Gastroesophageal sphincter (tissue), 4 donors: ENCODE data around the gene HEMK1. TPM values are rescaled to one million over a fixed set of nuclear protein-coding genes. Genes with fewer than 3 reads are reported as not detected.

Experiments
- ATAC-seq: fragments of 150-250 bp; one replicate; pipeline ENCODE4 v1.9.1; 2016; ENCODE audit warnings: mild to moderate bottlenecking, moderate library complexity
- H3K27ac ChIP-seq, 4 donors: fragments of 200-600 bp; sonication (generic) in 3 of 4; 1 replicate in 3 of 4; 2 replicates in 1 of 4; pipeline ENCODE4 v1.5.1; 2016 to 2019
- H3K27me3 ChIP-seq: fragments of 200-600 bp; sonication (generic); one replicate; pipeline ENCODE4 v1.5.1; 2019
- H3K36me3 ChIP-seq, 2 donors: fragments of 200-600 bp; sonication (generic); one replicate each; pipeline ENCODE4 v1.5.1; 2019; ENCODE audit warnings: control low read depth in 1 of 2
- H3K4me1 ChIP-seq, 3 donors: fragments of 200-600 bp; sonication (generic); 1 replicate in 2 of 3; 2 replicates in 1 of 3; pipeline ENCODE4 v1.5.1; 2016 to 2019; ENCODE audit warnings: control low read depth in 2 of 3
- H3K4me3 ChIP-seq, 2 donors: fragments of 200-600 bp; sonication (generic); one replicate each; pipeline ENCODE4 v1.5.1; 2019; ENCODE audit warnings: mild to moderate bottlenecking in 1 of 2, moderate library complexity in 1 of 2
- H3K9me3 ChIP-seq, 3 donors: fragments of 200-600 bp; sonication (generic); one replicate each; pipeline ENCODE4 v1.5.1; 2017 to 2019; ENCODE audit warnings: control low read depth in 2 of 3
- EP300 ChIP-seq: sonication (generic); formaldehyde crosslinking; IDR thresholded peaks from one replicate; pipeline ENCODE4 v1.6.1; 2017; ENCODE audit warnings: antibody characterized with exemption, mild to moderate bottlenecking
- POLR2A ChIP-seq, 2 donors: fragments of 450-650 bp; IDR thresholded peaks; one replicate each; pipeline ENCODE4 v1.6.1; 2017; ENCODE audit warnings: antibody characterized with exemption in 2 of 2, mild to moderate bottlenecking in 2 of 2, moderate library complexity in 1 of 2
- POLR2AphosphoS5 ChIP-seq: sonication (generic); formaldehyde crosslinking; IDR thresholded peaks from one replicate; pipeline ENCODE4 v1.6.1; 2017; ENCODE audit warnings: antibody characterized with exemption
- WGBS, 2 donors: methylation state at CpG; one replicate each; pipeline ENCODE4 v1.1.5; 2018; ENCODE audit warnings: low coverage in 1 of 2; 5-methylcytosine and 5-hydroxymethylcytosine counted together
- total RNA-seq, 4 donors: library from RNA; depleted of rRNA; stranded (reverse); fragments of >200 nt; gene quantifications; one replicate each; pipeline ENCODE4 v1.1.0, GENCODE V29; 2016
- TF ChIP-seq, protein P1 (sequence below), 4 experiments: fragments of 200-600 bp in 2 of 4; fragments of 450-650 bp in 2 of 4; sonication (generic) in 1 of 4; IDR thresholded peaks; one replicate each; pipeline ENCODE4 v1.5.1; 2017 to 2019; ENCODE audit warnings: antibody characterized with exemption in 4 of 4, mild to moderate bottlenecking in 2 of 4, moderate library complexity in 2 of 4

HEMK1 gene
- total RNA-seq, 4 donors from 2014 or later = 6.4 to 11.7 (median 11.4) TPM

- H3K9me3 ChIP-seq = no peaks in the 10 kb centered on the region
- no CpG with 5 or more reads among the region's 7 CpGs for WGBS, 2 donors
- H3K4me1 ChIP-seq = peaks cover 0 to 95% (median 28%) of the 10 kb centered on the region in 3 donors
- H3K36me3 ChIP-seq = peaks cover 0 to 45% of the 10 kb centered on the region in 2 donors
- TF ChIP-seq, protein P1, sequence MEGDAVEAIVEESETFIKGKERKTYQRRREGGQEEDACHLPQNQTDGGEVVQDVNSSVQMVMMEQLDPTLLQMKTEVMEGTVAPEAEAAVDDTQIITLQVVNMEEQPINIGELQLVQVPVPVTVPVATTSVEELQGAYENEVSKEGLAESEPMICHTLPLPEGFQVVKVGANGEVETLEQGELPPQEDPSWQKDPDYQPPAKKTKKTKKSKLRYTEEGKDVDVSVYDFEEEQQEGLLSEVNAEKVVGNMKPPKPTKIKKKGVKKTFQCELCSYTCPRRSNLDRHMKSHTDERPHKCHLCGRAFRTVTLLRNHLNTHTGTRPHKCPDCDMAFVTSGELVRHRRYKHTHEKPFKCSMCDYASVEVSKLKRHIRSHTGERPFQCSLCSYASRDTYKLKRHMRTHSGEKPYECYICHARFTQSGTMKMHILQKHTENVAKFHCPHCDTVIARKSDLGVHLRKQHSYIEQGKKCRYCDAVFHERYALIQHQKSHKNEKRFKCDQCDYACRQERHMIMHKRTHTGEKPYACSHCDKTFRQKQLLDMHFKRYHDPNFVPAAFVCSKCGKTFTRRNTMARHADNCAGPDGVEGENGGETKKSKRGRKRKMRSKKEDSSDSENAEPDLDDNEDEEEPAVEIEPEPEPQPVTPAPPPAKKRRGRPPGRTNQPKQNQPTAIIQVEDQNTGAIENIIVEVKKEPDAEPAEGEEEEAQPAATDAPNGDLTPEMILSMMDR (IDR thresholded peaks at IDR 0.05) = no peak
- TF ChIP-seq POLR2AphosphoS5 = no peak
- no peak for TF ChIP-seq EP300
- TF ChIP-seq POLR2A (IDR thresholded peaks at IDR 0.05) = no peak
- ATAC-seq = no peak
- H3K27ac ChIP-seq = peak overlapping the region in 1 of 4 donors; percentile 6
- H3K27me3 ChIP-seq = no peaks in the 10 kb centered on the region
- H3K4me3 ChIP-seq = no peak overlapping the region
Observed at GRCh38 chr3:50608278-50608677, 39.0 kb downstream of the HEMK1 start.

DNA sequence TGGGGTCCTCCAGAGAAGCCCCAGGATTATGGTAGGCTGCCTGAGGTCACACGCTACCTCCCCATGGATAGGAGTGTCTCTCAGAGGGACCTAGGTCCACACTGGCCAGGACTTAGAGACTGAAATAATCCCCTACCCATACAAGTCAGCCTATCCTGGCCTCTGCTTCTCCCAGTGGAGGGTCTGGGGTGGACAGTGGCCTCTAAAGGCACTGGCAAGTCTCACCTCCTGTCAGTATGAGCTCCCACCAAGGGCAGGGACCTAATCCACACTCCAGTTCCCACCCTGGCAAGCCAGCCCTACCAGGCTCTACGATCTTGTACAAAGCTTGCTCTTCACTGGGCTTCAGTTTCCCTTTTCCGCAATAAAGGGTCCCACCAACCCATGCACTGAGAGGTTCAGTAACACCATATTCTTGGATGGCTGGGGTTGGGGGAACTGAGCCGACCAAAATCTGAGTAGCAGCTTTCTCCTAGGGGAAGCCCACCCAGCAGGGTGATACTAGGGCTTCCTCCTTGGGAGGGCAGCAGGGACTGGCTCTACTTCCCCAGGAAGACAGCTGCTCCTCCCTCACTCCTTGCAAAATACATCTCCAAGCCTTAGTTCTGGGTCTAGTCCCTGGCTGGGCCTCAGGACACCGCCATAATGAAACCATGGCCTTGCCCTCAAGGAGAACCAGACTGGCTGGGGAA, 39.9 kb downstream of the HEMK1 start:
- 80 to 83% methylated on average over 1 to 3 of the region's 5 CpGs for WGBS, 2 donors
- Histone ChIP-seq H3K9me3 (no peaks in the 10 kb centered on the region), H3K4me1 (peaks cover 0 to 94% (median 28%) of the 10 kb centered on the region in 3 donors), H3K36me3 (peaks cover 0 to 42% of the 10 kb centered on the region in 2 donors), H3K27ac (peak overlapping the region in 1 of 4 donors; percentile 90), H3K4me3 (peak overlapping the region in 1 of 2 donors; percentile 66), H3K27me3 (no peaks in the 10 kb centered on the region)
- TF ChIP-seq POLR2AphosphoS5 (no peak), POLR2A (IDR thresholded peaks at IDR 0.05) (no peak), EP300 (no peak)
- TF ChIP-seq, protein P1 (IDR thresholded peaks at IDR 0.05) = no peak
- no peak for ATAC-seq

DNA sequence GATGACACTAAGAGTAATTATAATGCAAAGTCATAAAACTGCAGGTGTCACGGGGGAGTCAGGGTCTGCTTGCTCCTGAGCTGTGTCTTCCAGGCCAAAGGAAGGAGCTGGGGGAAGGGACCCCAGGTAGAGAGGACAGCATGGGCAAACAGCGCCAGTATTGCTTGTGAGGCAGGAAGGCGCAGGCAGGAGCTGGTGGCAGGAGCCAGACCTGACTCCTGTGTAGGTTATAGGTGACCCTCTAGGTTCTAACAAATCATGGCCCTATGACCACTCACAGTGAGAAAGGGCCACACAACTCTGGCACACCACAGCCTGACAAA, 40.4 kb downstream of the HEMK1 start:
- peak overlapping the region in 1 of 2 donors; percentile 66 for H3K4me3 ChIP-seq
- no peaks in the 10 kb centered on the region for H3K9me3 ChIP-seq
- H3K4me1 ChIP-seq = peaks cover 0 to 89% (median 28%) of the 10 kb centered on the region in 3 donors
- peaks cover 0 to 37% of the 10 kb centered on the region in 2 donors for H3K36me3 ChIP-seq
- TF ChIP-seq, protein P1 (IDR thresholded peaks at IDR 0.05) = no peak
- TF ChIP-seq EP300 (no peak), POLR2A (IDR thresholded peaks at IDR 0.05) (no peak), POLR2AphosphoS5 (no peak)
- no CpG with 5 or more reads among the region's 3 CpGs for WGBS, 2 donors
- no peaks in the 10 kb centered on the region for H3K27me3 ChIP-seq
- ATAC-seq = no peak
- peak overlapping the region in 1 of 4 donors; percentile 90 for H3K27ac ChIP-seq

- H3K4me3 ChIP-seq = peak overlapping the region; percentile 49 to 66
- ATAC-seq = no peak
- H3K27me3 ChIP-seq = no peaks in the 10 kb centered on the region
- TF ChIP-seq POLR2A (IDR thresholded peaks at IDR 0.05) (no peak), EP300 (no peak), POLR2AphosphoS5 (no peak)
- peaks cover 0 to 83% (median 28%) of the 10 kb centered on the region in 3 donors for H3K4me1 ChIP-seq
- H3K36me3 ChIP-seq = peaks cover 0 to 30% of the 10 kb centered on the region in 2 donors
- WGBS, 2 donors = 0% methylated on average over 1 of the region's 6 CpGs; no CpG with 5 or more reads in 1 of the 2 donors
- no peaks in the 10 kb centered on the region for H3K9me3 ChIP-seq
- peak overlapping the region in 2 of 4 donors; percentile 86 to 90 for H3K27ac ChIP-seq
Observed at GRCh38 chr3:50610181-50610971, 41.1 kb downstream of the HEMK1 start.

DNA sequence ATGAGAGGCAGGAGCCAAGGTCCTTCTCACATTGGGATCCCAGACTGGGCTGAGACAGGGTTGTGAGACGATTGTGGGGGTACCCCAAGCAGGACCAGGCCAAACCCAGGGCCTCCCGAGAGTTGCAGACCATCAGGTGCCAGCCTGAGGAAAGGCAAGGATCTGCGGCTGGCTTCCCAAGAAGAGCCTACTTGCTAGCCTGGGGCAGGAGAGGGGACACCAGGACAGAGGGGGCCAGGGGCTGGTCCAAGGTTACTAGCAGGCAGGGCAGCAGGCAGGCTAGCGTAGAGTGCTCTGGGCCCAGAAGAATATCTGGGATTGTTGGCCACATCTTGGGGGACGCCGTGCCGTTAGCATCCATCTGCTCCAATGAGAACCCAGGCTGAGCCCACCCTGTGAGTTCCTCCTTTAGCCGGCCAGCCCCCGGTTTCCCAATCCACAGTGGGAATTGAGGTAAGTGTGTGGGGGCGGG, 41.7 kb downstream of the HEMK1 start:
- Histone ChIP-seq H3K27ac (peak overlapping the region; percentile 37 to 90 (median 82)), H3K4me1 (peaks cover 0 to 83% (median 28%) of the 10 kb centered on the region in 3 donors), H3K9me3 (no peaks in the 10 kb centered on the region), H3K27me3 (no peaks in the 10 kb centered on the region), H3K4me3 (peak overlapping the region; percentile 49 to 66), H3K36me3 (peaks cover 0 to 26% of the 10 kb centered on the region in 2 donors)
- no peak for TF ChIP-seq POLR2AphosphoS5
- no peak for TF ChIP-seq EP300
- TF ChIP-seq, protein P1 (IDR thresholded peaks at IDR 0.05) = no peak
- no peak for TF ChIP-seq POLR2A (IDR thresholded peaks at IDR 0.05)
- WGBS, 2 donors = 0 to 4% methylated on average over 5 of the region's 10 CpGs
- ATAC-seq = no peak
